ENCODE results near the gene NPR3.

Gene NPR3
- total RNA-seq: 0 to 0.62 (median 0) reads per million in 4 experiments

GRCh38 chr5:32710550-32711361, at the start of gene NPR3:
TSS of gene NPR3 (plus strand) at chr5:32711321. CDS start at chr5:32711777, 456 bp downstream.
- no peak for DNase-seq

- DNase-seq: no peak
Measured at GRCh38 chr5:32664523-32664922, 46.6 kb upstream of the NPR3 start.

GRCh38 chr5:32668552-32668951, 42.6 kb upstream of the NPR3 start:
- no peak for DNase-seq

- DNase-seq: no peak
Measured at GRCh38 chr5:32673272-32673671, 37.8 kb upstream of the NPR3 start.

GRCh38 chr5:32677023-32677422, 34.1 kb upstream of the NPR3 start:
- no peak for DNase-seq

GRCh38 chr5:32678472-32678871, 32.6 kb upstream of the NPR3 start:
- DNase-seq: no peak

GRCh38 chr5:32679218-32679617, 31.9 kb upstream of the NPR3 start:
- no peak for DNase-seq

- DNase-seq: no peak
Measured at GRCh38 chr5:32680183-32680582, 30.9 kb upstream of the NPR3 start.

GRCh38 chr5:32683125-32683524, 28.0 kb upstream of the NPR3 start:
- DNase-seq: no peak

GRCh38 chr5:32684260-32684659, 26.9 kb upstream of the NPR3 start:
- no peak for DNase-seq

- DNase-seq: no peak
Measured at GRCh38 chr5:32686799-32687498, 24.2 kb upstream of the NPR3 start.

- no peak for DNase-seq
Measured at GRCh38 chr5:32687499-32687831, 23.7 kb upstream of the NPR3 start.

- DNase-seq: no peak
Measured at GRCh38 chr5:32690153-32690552, 21.0 kb upstream of the NPR3 start.

GRCh38 chr5:32690666-32691065, 20.5 kb upstream of the NPR3 start:
- no peak for DNase-seq

- DNase-seq: no peak
Measured at GRCh38 chr5:32692036-32692746, 18.9 kb upstream of the NPR3 start.

- no peak for DNase-seq
Measured at GRCh38 chr5:32703957-32704356, 7.2 kb upstream of the NPR3 start.

- no peak for DNase-seq
Measured at GRCh38 chr5:32707418-32707997, 3.6 kb upstream of the NPR3 start.

GRCh38 chr5:32708949-32709348, 2.2 kb upstream of the NPR3 start:
- DNase-seq: no peak

GRCh38 chr5:32709750-32710549, 1.2 kb upstream of the NPR3 start:
- no peak for DNase-seq

- no peak for DNase-seq
Measured at GRCh38 chr5:32711362-32711680, 200 bp downstream of the NPR3 start.

- DNase-seq: no peak
Measured at GRCh38 chr5:32711681-32712480, 760 bp downstream of the NPR3 start.
